ENCODE results near the gene SUGP2. TPM values are rescaled to one million over a fixed set of nuclear protein-coding genes. Genes with fewer than 3 reads are reported as not detected.

The SUGP2 gene
- total RNA-seq, 6 donors from 2014 or later: 33.6 to 179 (median 64.9) TPM

DNA sequence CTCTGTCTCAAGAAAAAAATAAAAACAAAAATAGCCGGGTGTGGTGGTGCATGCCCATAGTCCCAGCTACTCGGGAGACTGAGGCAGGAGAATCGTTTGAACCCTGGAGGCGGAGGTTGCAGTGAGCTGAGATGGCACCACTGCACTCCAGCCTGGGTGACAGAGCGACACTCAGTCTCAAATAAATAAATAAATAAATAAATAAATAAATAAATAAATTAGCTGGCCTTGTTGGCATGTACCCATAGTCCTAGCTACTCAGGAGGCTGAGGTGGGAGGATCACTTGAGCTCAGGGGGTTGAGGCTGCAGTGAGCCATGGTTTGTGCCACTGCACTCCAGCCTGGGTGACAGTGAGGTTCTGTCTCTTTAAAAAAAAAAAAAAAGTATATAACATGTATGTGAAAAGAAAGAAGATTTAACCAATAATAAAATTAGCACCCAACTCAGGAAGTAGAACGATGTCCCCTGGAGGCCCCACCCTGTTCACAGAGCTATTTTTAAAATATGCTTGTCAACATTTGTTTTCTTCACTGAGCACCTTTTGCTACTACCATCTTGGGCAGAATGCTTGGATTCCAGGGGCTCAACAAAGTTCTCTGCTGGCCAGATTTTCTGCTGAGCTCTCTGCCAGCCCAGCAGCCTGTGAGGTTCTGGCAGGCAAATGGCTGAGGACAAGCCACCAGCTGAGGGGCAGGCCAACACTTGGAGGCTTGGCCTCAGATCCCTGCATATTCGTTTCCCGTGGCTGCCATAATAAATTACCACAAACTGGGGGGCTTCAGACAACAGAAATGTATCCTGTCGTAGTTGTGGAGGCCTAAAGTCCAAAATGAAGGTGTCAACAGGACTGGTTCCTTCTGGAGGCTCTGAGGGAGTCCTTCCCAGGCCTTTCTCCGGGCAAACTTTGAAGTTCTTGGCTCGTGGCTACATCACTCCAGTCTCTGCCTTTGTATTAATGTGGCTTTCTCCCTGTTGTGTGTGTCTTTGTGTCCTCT lies 35.6 kb upstream of the SUGP2 start:
- no peak overlapping the region for H3K4me3 ChIP-seq
- H3K36me3 ChIP-seq: no peaks in the 10 kb centered on the region
- no peaks in the 10 kb centered on the region for H3K9me3 ChIP-seq
- DNase-seq: no peak
- no peaks in the 10 kb centered on the region for H3K27me3 ChIP-seq
- H3K27ac ChIP-seq: peak overlapping the region in 2 of 4 donors; percentile 3 to 54
- TF ChIP-seq POLR2AphosphoS5 (IDR thresholded peaks at IDR 0.05) (no peak), EP300 (IDR thresholded peaks at IDR 0.05) (no peak), POLR2A (IDR thresholded peaks at IDR 0.05) (no peak)
- TF ChIP-seq, protein P1, sequence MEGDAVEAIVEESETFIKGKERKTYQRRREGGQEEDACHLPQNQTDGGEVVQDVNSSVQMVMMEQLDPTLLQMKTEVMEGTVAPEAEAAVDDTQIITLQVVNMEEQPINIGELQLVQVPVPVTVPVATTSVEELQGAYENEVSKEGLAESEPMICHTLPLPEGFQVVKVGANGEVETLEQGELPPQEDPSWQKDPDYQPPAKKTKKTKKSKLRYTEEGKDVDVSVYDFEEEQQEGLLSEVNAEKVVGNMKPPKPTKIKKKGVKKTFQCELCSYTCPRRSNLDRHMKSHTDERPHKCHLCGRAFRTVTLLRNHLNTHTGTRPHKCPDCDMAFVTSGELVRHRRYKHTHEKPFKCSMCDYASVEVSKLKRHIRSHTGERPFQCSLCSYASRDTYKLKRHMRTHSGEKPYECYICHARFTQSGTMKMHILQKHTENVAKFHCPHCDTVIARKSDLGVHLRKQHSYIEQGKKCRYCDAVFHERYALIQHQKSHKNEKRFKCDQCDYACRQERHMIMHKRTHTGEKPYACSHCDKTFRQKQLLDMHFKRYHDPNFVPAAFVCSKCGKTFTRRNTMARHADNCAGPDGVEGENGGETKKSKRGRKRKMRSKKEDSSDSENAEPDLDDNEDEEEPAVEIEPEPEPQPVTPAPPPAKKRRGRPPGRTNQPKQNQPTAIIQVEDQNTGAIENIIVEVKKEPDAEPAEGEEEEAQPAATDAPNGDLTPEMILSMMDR (IDR thresholded peaks at IDR 0.05): no peak
- H3K4me1 ChIP-seq: peaks cover 22 to 46% (median 28%) of the 10 kb centered on the region in 4 donors
- ATAC-seq (ENCODE audit: low FRiP score in 2 of 2): no peak
- WGBS, 2 donors: 79 to 81% methylated on average over 11 of the region's 11 CpGs

DNA sequence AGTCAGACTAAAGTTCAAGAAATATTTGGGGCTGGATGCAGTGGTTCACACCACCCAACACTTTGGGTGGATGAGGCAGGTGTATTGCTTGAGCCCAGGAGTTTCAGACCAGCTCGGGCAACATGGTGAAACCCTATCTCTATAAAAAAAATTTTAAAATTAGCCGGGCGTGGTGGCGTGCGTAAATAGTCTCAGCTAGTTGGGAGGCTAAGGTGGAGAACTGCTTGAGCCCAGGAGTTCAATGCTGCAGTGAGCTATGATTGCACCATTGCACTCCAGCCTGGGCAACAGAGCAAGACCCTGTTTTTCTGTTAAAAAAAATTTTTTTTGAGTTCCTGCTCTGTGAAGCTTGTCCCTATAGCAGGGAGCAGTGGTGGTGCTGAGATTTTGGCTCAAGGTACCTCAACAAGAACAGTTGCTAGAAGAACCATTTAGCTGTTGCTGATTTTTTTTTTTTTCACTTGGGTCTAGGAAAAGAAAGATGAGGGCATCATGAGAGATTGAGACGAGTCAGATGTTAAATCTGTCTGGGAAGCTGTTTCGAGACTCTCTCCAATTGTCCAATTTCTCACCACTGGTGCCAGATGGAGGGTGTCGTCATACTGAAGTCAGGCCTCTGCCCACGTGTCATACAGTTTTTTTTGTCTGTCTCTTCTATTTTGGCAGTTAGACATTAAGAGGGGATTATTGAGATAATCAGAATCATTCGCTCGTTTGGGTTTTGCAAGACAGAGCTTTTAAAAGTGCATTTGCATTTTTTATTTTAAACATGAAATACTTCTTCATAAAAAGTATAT lies 34.2 kb upstream of the SUGP2 start:
- no peaks in the 10 kb centered on the region for H3K9me3 ChIP-seq
- 76 to 80% methylated on average over 11 of the region's 11 CpGs for WGBS, 2 donors
- no peak overlapping the region for H3K27ac ChIP-seq
- ATAC-seq (ENCODE audit: low FRiP score in 2 of 2) (no peak), DNase-seq (no peak)
- H3K4me3 ChIP-seq: no peak overlapping the region
- TF ChIP-seq, protein P1 (IDR thresholded peaks at IDR 0.05): no peak
- H3K27me3 ChIP-seq: no peaks in the 10 kb centered on the region
- H3K4me1 ChIP-seq: peaks cover 27 to 39% (median 31%) of the 10 kb centered on the region in 4 donors
- H3K36me3 ChIP-seq: no peaks in the 10 kb centered on the region

DNA sequence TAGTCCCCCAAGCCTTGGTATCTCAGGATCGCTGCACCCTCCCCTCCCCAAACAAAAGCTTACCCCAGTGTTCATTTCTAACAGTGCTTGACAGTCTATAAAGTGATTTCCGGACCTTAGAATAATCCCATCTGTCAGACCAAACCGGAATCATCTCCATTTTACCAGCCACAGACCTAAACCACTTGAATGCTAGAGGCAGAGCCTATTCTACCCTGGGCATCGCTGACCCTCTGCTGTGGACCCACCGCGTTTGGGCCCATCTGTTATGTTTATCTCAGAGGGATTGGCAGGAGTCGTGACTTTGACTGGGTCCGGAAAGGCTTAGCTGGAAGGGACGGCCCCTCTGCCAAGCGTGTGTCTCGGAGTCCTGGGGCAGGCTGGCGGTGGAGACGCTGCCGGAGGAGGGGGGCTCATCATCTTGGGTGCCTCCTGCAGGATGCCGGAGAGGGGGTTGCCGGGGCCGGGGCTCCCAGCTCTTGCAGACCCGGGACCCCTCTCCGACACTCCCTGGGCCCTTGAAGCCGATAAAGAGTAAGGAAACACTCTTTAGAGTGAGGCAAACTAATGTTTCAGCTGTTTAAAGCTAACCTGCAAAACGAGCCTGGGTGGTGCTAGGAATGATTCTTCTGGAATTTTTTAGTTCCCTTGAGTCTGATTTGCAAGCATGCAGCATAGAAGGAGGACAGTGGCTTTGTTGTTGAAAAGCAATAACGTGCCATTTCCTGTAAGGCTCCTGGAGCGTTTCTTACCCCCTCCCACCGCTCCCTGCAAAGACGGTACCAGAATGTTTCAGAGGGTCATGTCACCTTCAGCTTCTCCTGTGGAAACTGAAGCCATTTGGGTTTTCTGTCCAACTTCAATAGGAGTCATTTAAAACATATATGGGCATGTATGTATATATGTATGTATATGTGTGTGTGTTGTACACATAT lies 31.8 kb upstream of the SUGP2 start:
- TF ChIP-seq, protein P1 (IDR thresholded peaks at IDR 0.05): no peak
- TF ChIP-seq POLR2AphosphoS5 (IDR thresholded peaks at IDR 0.05): no peak
- TF ChIP-seq EP300 (IDR thresholded peaks at IDR 0.05): no peak
- TF ChIP-seq POLR2A (IDR thresholded peaks at IDR 0.05): no peak
- DNase-seq: peak in 1 of 2 donors; percentile 76
- Histone ChIP-seq H3K4me3 (peak overlapping the region; percentile 68 to 94 (median 82)), H3K9me3 (no peaks in the 10 kb centered on the region), H3K27me3 (no peaks in the 10 kb centered on the region), H3K4me1 (peaks cover 27 to 39% (median 36%) of the 10 kb centered on the region in 4 donors), H3K27ac (peak overlapping the region; percentile 63 to 85 (median 70)), H3K36me3 (no peaks in the 10 kb centered on the region)
- no peak for ATAC-seq (ENCODE audit: low FRiP score in 2 of 2)
- WGBS, 2 donors: 2% methylated on average over 10 to 25 of the region's 25 CpGs

DNA sequence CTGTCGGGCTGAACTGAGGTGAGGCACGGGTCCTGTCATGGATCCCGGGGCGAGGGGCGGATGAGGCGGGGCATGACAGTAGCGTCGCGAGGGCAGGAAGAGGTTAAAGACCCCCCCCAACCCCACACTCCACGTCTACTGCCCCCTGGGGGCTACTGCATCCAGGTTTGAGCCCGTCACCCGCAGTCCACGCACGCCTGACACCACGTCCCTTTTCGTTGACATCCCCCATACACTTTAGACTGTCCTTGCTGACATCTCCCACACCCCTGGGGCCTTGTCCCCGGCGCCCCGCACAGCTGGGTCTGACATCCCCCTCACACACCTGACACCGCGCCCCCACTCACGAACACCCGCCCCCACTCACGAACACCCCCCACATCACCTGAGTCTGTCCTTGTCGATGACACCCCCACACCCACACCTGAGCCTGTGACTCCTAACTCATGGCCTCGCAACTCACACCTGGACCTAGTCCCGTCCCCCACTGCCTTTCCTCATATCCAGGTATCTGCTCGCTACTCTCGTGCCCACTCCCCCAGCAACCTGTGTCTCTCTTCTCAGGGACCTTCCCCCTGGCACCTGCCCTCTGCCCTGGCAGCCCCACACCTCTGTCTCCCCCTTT lies 30.9 kb upstream of the SUGP2 start:
- ATAC-seq (ENCODE audit: low FRiP score in 2 of 2): peak in 1 of 2 donors; percentile 1
- peak overlapping the region; percentile 63 to 85 (median 70) for H3K27ac ChIP-seq
- TF ChIP-seq POLR2AphosphoS5 (IDR thresholded peaks at IDR 0.05) (no peak), POLR2A (IDR thresholded peaks at IDR 0.05) (no peak)
- TF ChIP-seq, protein P1 (IDR thresholded peaks at IDR 0.05): peak in 3 of 6 experiments; percentile 20 to 52 (median 24)
- H3K4me3 ChIP-seq: peak overlapping the region; percentile 68 to 94 (median 82)
- H3K27me3 ChIP-seq: no peaks in the 10 kb centered on the region
- 2 to 4% methylated on average over 20 to 21 of the region's 29 CpGs for WGBS, 2 donors
- DNase-seq: no peak
- H3K36me3 ChIP-seq: no peaks in the 10 kb centered on the region
- peaks cover 25 to 39% (median 34%) of the 10 kb centered on the region in 4 donors for H3K4me1 ChIP-seq
- no peaks in the 10 kb centered on the region for H3K9me3 ChIP-seq

All from upper lobe of left lung (tissue), 6 donors.